GM08714 (cell line): ENCODE results near the gene PNPO.
"Not testable (repeated sequence)": the region's sequence is repeated elsewhere in the genome, so short reads cannot be mapped to it uniquely, and the experiment has no call there.

Experiments
- H3K4me3 ChIP-seq: fragments of 200-500 bp; sonication (Bioruptor generic); 2 replicates; pipeline ENCODE4 v1.5.1; 2014; ENCODE audit warnings: mild to moderate bottlenecking, low read length, inconsistent platforms
- ZNF274 ChIP-seq: IDR thresholded peaks from 2 replicates; pipeline ENCODE4 v1.6.1; 2012; ENCODE audit warnings: mild to moderate bottlenecking, low read depth, low read length

Gene PNPO

DNA sequence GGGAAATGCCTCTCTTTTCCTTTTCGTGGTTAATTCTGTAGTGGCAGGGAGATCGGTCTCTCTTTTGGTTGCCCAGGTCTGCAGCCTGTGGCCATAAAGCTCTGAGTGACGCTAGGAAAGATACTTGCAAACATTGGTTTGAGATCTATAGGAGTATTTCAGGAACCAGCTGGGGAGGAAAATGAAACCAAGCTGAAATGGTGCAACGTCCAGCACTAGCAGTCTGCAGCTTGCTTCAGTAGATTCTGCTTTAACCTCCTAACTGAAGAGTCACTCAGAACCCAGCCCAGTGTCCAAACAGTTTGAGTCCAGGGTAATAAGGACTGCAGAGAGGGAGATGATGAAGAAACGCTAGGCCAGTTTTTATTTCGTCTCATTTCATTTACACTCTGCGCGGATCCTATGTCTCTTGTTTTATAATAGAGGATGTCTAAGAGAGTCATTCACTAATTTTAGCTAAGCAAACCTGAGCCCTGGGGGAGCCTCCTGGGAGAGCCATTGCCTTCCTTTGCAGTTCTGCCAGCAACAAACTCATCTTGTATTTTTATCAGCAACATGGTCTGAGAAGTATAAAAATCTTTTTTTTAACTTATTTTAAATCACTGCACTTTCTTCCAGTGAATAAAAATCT, 33.3 kb upstream of the PNPO start:
- peak overlapping the region; percentile 16; the same call in 1 of the 2 replicates for H3K4me3 ChIP-seq
- TF ChIP-seq ZNF274: no peak

GRCh38 chr17:47913050-47913449, 28.3 kb upstream of the PNPO start:
- TF ChIP-seq ZNF274: no peak
- H3K4me3 ChIP-seq: no peak overlapping the region

DNA sequence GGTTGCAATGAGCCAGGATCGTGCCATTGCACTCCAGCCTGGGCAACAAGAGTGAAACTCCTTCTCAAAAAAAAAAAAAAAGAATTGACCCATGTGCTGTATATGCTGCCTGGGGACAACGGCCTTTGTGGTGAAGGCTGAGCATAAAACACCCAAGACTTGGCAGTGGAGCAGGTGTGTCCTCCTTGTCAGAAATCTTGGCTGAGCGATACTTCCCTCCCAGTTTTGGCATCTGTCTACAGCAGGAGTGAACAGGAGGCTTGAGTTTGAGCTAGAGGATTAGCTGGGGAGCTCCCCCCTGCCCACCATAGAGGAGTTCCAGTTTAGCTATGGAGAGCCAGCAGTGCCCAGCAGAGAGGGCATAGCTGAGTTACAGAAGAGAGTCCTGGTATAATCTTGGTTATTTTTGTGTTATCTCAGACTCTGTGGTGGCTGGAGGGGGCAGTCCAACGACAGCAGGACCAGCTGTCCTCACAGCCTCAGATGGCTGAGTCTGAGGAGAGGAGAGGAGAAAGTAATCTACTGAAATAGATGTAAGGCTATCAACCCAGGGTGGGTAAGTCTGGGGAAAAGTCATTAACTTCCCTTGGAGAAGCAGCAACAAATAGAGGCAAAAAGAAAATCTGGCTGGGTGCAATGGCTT, 26.9 kb upstream of the PNPO start:
- no peak for TF ChIP-seq ZNF274

GRCh38 chr17:47915776-47916398, 25.5 kb upstream of the PNPO start:
- H3K4me3 ChIP-seq: no peak overlapping the region
- TF ChIP-seq ZNF274: no peak

More for the DNA sequence above, 26.9 kb upstream of the PNPO start:
- H3K4me3 ChIP-seq: no peak overlapping the region

GRCh38 chr17:47916489-47917208, 24.7 kb upstream of the PNPO start:
- TF ChIP-seq ZNF274: no peak
- H3K4me3 ChIP-seq: no peak overlapping the region

DNA sequence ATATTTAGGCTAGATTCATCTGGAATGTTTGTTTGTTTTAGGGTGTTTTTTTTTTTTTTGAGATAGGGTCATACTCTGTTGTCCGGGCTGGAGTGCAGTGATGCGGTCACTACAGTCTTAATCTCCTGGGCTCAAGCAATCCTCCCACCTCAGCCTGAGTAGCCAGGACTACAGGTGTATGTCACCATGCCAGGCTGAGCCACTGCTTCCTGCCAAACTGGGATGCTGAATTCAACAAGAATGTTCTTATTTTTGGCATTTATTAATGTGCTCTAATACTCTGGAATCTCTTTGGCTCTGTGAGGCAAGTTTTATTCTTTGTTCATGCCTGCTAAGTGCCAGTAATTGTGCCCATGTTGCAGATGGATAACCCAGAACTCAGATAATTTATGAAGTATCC, 23.8 kb upstream of the PNPO start:
- no peak for TF ChIP-seq ZNF274
- H3K4me3 ChIP-seq: no peak overlapping the region

- TF ChIP-seq ZNF274: no peak
- H3K4me3 ChIP-seq: no peak overlapping the region
Measured at GRCh38 chr17:47918006-47918405, 23.4 kb upstream of the PNPO start.

GRCh38 chr17:47918991-47919390, 22.4 kb upstream of the PNPO start:
- no peak for TF ChIP-seq ZNF274
- H3K4me3 ChIP-seq: no peak overlapping the region

DNA sequence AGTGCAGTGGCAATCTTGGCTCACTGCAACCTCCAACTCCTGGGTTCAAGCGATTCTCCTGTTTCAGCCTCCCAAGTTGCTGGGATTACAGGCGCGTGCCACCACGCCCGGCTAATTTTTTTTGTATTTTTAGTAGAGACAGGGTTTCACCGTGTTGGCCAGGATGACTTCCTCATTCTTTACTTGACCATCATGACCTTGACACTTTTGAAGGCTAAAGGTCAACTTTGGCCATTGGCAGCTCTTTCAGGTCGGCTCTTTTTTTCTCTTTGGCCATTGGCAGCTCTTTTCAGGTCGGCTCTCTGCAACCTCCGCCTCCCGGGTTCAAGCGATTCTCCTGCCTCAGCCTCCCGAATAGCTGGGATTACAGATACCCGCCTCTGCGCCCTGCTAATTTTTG, 21.5 kb upstream of the PNPO start:
- H3K4me3 ChIP-seq: not testable (repeated sequence)

DNA sequence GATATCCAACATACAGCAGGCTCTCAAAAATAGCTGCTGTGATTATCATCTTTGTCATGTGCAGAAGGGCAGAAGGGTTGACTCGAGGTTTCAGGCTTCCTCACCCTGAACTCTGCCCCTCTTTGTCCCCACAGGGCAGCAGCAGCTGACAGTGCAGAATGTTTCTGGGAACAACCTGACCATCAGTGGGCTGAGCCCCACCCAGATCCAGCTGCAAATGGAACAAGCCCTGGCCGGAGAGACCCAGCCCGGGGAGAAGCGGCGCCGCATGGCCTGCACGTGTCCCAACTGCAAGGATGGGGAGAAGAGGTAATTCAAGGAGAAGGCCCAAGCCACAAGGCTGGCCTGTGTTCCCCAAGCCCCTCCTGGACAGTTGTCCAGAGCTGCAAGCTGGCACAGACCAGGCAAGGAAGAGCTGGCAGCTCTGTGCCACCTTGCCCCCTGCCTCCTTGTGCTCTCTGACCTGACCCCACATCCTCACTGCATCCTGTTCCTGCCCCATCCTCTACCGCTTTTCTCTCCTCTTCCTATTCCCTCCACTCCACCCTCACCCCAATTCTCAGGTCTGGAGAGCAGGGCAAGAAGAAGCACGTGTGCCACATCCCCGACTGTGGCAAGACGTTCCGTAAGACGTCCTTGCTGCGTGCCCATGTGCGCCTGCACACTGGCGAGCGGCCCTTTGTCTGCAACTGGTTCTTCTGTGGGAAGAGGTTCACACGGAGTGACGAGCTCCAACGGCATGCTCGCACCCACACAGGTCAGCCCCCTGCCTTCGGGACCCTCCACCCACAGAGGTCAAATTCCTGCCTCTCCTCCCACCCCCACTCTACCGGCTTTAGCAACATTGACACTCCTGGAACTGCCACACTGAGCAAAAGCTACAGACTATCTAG, 16.3 kb upstream of the PNPO start:
- TF ChIP-seq ZNF274: no peak
- H3K4me3 ChIP-seq: no peak overlapping the region

GRCh38 chr17:47925678-47925988, 15.7 kb upstream of the PNPO start:
- TF ChIP-seq ZNF274: no peak
- no peak overlapping the region for H3K4me3 ChIP-seq

GRCh38 chr17:47927821-47928400, 13.5 kb upstream of the PNPO start:
- TF ChIP-seq ZNF274: no peak
- H3K4me3 ChIP-seq: no peak overlapping the region

DNA sequence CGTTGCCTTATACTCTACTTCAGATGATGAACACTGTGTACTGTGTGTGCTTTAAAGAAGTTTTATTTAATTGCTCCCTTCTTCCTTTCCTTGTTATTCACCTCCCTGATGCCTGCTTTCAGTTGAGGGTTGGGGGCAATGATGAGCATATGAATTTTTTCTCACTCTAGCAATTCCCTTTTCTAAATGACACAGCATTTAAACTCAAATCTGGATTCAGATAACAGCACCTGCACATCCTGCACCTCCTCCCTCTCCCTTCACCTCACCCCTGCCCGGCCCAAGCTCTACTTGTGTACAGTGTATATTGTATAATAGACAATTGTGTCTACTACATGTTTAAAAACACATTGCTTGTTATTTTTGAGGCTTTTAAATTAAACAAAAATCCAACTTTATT, 13.0 kb upstream of the PNPO start:
- TF ChIP-seq ZNF274: no peak

More for the DNA sequence above, 13.0 kb upstream of the PNPO start:
- H3K4me3 ChIP-seq: no peak overlapping the region
